ENCODE results near the gene RNU1-2. TPM values are rescaled to one million over a fixed set of nuclear protein-coding genes. Genes with fewer than 3 reads are reported as not detected.
"Not testable (repeated sequence)": the region's sequence is repeated elsewhere in the genome, so short reads cannot be mapped to it uniquely, and the experiment has no call there.

Gene RNU1-2
- total RNA-seq, 2 experiments from 2014 or later: 874 to 961 TPM

DNA sequence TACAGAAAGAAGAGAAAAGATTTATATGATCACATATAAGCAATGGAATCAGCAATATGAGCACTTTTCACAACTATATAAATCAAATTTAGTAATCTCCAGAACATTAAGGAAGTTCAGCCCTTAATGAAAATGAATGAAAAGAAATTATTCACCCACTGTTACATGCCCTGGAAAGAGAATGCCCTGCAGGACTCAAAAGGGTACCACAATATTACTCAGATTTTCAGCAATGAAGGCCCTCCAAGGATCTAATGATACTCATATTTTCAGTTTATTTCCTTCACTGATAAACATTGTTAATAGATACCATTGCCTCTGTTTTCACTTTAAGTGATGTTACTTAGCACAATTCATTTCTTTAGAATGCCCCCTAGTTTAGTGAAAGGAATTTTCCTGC lies 2.5 kb downstream of the RNU1-2 start:
- H3K4me3 Mint-ChIP-seq, H3K9me3 Mint-ChIP-seq, H3K27me3 Mint-ChIP-seq, H3K36me3 Mint-ChIP-seq, DNase-seq, H3K27ac Mint-ChIP-seq: not testable (repeated sequence)
- H3K4me1 Mint-ChIP-seq: peaks cover 45% of the 10 kb centered on the region

DNA sequence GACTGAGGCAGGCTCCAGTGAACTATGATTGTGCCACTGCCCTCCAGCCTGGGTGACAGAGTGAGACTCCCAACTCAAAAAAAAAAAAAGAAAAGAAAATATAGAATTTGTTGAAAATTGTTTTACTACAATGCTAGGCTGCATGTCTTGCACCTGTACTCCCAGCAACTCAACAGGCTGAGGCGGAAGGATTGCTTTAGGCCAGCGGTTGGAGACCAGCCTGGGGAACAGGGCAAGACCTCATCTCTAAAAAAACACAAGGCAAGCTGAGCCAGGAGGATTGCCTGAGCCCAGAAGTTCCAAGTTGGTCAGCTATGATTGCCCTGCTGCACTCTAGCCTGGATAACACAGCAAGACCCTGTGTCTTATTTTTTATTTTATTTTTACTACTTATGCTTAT lies 3.2 kb downstream of the RNU1-2 start:
- H3K9me3 Mint-ChIP-seq, H3K4me3 Mint-ChIP-seq, H3K27me3 Mint-ChIP-seq, DNase-seq, H3K27ac Mint-ChIP-seq, H3K36me3 Mint-ChIP-seq: not testable (repeated sequence)
- peaks cover 45% of the 10 kb centered on the region for H3K4me1 Mint-ChIP-seq

DNA sequence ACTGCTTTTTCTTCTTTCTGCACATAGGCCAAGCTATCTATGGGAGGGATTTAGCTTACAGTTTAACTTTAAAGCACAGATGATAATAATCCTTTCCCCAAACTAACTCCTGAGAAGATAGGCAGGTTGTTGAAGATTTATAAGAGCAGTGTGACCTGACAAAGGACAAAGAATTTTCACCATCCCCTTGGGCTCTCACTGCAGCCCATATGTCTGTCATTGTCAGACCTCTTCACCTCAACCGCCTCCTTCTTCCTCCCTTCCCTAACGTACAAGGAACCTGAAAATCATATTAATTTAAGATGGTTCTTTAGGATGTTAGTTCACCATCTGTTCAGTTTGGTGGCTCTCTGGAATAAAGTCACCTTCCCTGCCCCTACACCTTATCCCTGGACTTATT lies 5.0 kb downstream of the RNU1-2 start:
- peaks cover 2% of the 10 kb centered on the region for H3K36me3 Mint-ChIP-seq
- peaks cover 35% of the 10 kb centered on the region for H3K4me1 Mint-ChIP-seq
- H3K4me3 Mint-ChIP-seq: no peak overlapping the region
- no peak for DNase-seq
- H3K27me3 Mint-ChIP-seq: peaks cover 5% of the 10 kb centered on the region
- peaks cover 1% of the 10 kb centered on the region for H3K9me3 Mint-ChIP-seq
- H3K27ac Mint-ChIP-seq: peak overlapping the region; percentile 40

DNA sequence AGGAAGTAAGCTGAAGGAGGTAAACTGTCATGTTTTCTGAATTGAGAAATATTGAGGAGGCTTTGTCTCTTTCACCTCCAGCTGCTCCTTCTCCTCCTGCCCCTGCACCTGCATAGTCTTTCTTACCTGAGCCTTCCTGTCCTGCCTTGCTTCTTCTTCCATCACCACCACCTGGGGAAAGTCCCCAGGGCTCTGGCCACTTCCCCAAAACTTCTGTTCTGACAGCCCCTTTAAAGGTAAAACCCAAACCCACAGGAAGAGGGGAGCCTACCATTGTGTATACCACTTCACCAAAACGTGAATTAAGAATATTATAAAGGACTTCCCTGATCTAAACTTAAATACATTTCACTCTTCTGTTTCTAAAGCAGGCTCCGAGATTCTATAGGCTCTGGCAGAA lies 5.6 kb downstream of the RNU1-2 start:
- H3K36me3 Mint-ChIP-seq, H3K27ac Mint-ChIP-seq, DNase-seq, H3K9me3 Mint-ChIP-seq, H3K27me3 Mint-ChIP-seq, H3K4me3 Mint-ChIP-seq: not testable (repeated sequence)
- peaks cover 33% of the 10 kb centered on the region for H3K4me1 Mint-ChIP-seq

DNA sequence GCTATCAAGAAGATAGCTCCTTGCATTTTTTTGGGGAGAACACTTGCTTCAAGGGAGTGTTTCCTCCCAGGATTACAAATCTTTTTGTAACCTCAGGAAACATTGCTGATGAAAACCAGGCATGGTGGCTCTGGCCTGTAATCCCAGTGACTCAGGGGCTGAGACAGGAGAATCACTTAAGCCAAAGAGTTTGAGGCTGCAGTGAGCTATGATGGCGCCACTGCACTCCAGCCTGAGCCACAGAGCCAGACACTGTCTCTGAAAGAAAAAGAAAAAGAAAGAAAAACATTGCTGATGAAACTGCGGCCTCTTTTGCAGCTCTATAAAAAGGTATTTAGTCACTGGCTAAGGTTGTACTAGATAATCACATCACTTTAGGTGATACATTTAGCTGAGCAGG lies 7.3 kb downstream of the RNU1-2 start:
- peaks cover 2% of the 10 kb centered on the region for H3K9me3 Mint-ChIP-seq
- H3K36me3 Mint-ChIP-seq: no peaks in the 10 kb centered on the region
- H3K27ac Mint-ChIP-seq: no peak overlapping the region
- H3K4me3 Mint-ChIP-seq: no peak overlapping the region
- H3K4me1 Mint-ChIP-seq: peaks cover 22% of the 10 kb centered on the region
- DNase-seq: no peak
- H3K27me3 Mint-ChIP-seq: no peaks in the 10 kb centered on the region

DNA sequence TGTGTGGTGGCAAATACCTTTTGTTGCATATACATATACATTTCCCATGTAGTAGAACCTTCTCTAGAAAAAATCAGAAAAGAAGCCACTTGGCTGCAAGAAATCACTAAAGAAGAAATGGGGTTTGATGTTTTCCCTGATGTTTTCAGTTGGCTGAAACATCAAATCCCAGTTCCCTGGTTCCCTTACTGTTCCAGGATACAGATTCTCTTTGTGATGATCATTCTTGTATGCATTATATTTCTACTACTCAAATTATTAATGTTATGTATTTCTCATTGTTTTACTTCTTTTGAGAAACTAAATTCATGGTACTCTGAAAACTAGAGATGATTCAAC lies 7.6 kb downstream of the RNU1-2 start:
- H3K27me3 Mint-ChIP-seq: no peaks in the 10 kb centered on the region
- H3K4me1 Mint-ChIP-seq: peaks cover 21% of the 10 kb centered on the region
- no peak overlapping the region for H3K4me3 Mint-ChIP-seq
- no peaks in the 10 kb centered on the region for H3K36me3 Mint-ChIP-seq
- H3K27ac Mint-ChIP-seq: no peak overlapping the region
- no peak for DNase-seq
- peaks cover 2% of the 10 kb centered on the region for H3K9me3 Mint-ChIP-seq

DNA sequence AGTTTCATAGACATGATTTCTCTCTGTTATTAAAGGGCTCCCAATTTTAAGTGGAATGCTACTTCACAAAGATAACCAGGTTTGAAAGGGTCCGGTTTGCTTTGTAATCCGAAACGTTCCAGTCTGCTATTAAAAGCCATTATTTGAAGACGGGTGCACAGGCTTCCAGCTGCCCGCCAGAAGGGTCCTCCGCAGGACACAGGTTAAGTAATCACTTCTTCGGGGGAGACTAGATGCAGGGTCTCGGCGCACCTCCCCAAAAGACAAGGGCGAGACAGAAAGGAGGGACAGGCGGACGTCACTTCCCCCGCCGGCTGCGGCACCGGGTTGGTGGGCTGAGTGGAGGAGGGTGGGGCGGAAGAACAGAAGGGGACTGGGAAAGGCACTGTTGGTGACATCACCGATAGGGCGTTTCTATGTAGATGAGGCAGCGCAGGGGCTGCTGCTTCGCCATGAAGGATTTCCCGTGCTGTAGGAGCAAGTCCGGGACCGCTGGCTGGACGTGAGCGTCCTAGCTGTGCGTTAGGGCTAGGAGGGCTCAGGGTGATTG lies 8.9 kb downstream of the RNU1-2 start:
- Mint-ChIP-seq H3K36me3 (no peaks in the 10 kb centered on the region), H3K4me1 (peaks cover 21% of the 10 kb centered on the region), H3K4me3 (no peak overlapping the region), H3K27me3 (no peaks in the 10 kb centered on the region), H3K27ac (no peak overlapping the region), H3K9me3 (peaks cover 2% of the 10 kb centered on the region)
- peak; percentile 99 for DNase-seq

DNA sequence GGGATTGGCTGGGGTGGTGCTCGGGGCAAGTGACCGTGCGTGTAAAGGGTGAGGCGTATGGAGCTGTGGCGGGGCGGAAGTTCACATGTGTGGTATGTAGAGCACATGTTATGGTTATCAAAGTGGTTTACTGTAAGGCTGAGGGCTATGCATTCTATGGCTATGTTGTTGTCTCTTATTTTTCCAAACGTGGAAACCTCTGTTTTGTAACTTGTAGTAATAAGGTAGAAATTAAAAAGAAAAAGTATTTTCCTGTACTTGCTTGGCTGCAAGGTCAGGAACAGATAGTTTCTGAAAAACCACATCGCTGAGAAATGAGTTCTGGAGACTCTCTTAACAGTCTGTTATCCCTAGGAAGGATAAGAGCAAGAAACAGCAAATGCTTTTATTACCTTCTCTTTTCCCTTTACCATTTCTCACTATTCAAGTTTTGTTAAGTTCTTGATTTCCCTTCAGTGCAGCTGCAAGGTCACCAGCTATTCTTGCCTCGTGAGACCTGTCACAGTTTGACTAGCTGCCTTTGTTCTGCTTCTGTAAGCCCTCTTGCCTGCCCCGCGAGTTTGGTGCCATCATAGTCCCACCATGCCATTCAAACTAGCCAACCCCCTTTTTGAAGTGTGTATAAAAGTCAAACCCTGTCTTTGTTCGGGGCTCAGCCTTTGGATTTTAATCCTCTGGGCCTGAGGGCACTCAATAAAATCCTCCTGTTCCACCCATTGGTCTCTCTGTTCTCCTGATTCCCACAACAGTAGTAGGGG lies 9.5 kb downstream of the RNU1-2 start:
- DNase-seq: peak; percentile 65
- H3K27ac Mint-ChIP-seq: no peak overlapping the region
- H3K4me3 Mint-ChIP-seq: no peak overlapping the region
- peaks cover 23% of the 10 kb centered on the region for H3K4me1 Mint-ChIP-seq
- H3K9me3 Mint-ChIP-seq: peaks cover 2% of the 10 kb centered on the region
- H3K27me3 Mint-ChIP-seq: no peaks in the 10 kb centered on the region
- no peaks in the 10 kb centered on the region for H3K36me3 Mint-ChIP-seq

DNA sequence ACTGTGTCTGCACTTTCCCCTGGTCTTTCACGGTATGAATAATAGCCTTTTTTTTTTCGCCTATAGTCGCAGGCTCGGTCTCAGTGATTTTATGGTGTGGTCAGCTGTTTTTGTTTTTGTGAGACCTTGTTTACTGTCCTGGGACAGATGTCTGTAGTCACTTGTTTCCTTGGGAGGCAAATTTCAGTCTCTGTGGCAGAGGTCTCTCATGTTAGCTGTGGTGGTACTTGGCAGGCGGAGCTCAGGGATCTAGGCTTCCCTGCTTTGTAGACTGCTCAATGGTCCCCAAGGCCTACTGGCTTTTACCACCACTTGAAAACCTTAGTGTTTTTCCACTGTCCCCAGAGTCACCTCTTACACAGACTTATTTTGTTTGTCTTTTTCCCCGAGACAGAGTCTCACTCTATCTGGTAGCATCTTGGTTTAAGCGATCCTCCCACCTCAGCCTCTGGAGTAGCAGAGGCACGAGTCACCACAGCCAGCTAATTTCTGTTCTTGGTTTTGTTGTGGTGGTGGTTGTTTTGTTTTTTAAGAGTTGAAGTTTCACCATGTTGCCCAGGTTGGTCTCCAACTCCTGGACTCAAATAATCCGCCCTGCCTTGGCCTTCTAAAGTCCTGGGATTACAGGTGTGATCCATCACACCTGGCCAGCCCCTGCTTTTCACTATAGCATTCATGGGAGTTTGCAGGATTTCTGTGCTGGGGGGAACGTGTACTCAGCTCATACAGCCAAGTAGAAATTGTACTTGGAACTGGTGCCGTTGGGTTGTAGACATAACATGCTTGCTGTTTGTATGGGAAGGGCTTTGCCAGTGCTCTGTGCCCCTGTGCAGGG lies 10.3 kb downstream of the RNU1-2 start:
- peaks cover 17% of the 10 kb centered on the region for H3K4me1 Mint-ChIP-seq
- H3K36me3 Mint-ChIP-seq: no peaks in the 10 kb centered on the region
- H3K27me3 Mint-ChIP-seq: no peaks in the 10 kb centered on the region
- no peak overlapping the region for H3K27ac Mint-ChIP-seq
- DNase-seq: no peak
- H3K4me3 Mint-ChIP-seq: no peak overlapping the region
- H3K9me3 Mint-ChIP-seq: peaks cover 2% of the 10 kb centered on the region

DNA sequence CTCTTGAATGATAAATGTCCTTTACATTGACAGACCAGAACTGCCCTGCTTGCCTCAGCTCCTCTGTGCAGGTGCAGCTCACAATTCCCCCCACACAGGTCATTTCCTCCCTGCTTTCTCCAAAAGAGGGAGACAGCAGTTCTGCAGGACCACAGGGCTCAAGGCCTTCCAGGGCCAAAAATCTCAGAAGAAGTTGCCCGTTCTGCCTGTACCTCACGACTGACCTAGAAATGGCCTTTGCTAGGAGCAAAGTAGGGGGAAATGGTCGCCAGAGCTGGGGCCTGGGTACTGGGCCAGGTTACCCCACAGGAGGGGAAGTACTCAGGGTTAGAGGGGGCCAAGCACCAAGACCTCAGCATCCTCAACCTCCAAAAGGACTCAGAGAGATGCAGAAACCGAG lies 11.1 kb downstream of the RNU1-2 start:
- Mint-ChIP-seq H3K9me3 (peaks cover 2% of the 10 kb centered on the region), H3K27me3 (no peaks in the 10 kb centered on the region), H3K4me1 (peaks cover 9% of the 10 kb centered on the region), H3K36me3 (no peaks in the 10 kb centered on the region), H3K4me3 (no peak overlapping the region), H3K27ac (no peak overlapping the region)
- no peak for DNase-seq

DNA sequence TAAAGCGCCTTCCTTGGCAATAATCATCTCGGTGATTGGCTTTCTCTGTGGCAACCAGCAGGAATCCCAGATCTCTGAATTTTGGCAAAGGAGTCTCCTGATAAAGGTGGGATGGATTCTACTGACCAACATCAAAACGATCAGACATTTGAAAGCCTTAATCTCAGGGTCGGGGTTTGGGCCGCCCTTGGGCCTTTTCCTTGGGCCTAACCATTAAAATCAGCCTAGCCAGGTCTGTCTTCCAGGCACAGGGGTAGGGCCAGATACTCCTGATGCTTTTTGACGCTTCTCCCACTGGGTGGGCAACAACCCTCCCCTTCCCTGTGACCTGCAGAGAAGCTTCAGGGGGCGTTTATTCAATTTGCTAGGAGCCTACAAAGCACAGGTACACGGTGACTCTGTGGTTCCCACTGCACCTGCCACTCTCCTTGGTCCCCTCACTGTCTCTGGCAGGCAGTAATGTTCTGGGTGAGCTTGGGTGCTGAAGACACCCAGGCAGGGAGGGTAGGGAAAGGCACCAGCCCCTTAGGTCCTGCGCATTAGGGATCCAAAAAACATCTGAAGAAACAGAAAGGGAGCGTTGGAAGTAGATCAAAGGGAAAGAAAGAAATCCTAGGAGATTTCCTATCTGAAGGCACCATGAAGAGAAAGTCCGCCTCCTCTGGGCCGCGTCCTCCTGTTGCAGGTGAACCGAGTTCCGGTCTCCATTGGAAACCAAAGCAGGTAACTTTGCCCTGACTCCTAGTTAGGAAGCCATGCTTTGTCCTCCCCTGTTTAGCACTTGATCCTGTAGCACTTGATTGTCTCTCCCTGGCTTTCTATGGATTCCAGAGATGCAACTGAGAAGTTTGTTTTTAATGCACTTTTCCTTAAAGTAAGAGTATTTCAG lies 12.3 kb downstream of the RNU1-2 start:
- peaks cover 2% of the 10 kb centered on the region for H3K9me3 Mint-ChIP-seq
- H3K4me1 Mint-ChIP-seq: peaks cover 10% of the 10 kb centered on the region
- DNase-seq: no peak
- no peaks in the 10 kb centered on the region for H3K36me3 Mint-ChIP-seq
- H3K4me3 Mint-ChIP-seq: no peak overlapping the region
- H3K27ac Mint-ChIP-seq: no peak overlapping the region
- H3K27me3 Mint-ChIP-seq: no peaks in the 10 kb centered on the region

DNA sequence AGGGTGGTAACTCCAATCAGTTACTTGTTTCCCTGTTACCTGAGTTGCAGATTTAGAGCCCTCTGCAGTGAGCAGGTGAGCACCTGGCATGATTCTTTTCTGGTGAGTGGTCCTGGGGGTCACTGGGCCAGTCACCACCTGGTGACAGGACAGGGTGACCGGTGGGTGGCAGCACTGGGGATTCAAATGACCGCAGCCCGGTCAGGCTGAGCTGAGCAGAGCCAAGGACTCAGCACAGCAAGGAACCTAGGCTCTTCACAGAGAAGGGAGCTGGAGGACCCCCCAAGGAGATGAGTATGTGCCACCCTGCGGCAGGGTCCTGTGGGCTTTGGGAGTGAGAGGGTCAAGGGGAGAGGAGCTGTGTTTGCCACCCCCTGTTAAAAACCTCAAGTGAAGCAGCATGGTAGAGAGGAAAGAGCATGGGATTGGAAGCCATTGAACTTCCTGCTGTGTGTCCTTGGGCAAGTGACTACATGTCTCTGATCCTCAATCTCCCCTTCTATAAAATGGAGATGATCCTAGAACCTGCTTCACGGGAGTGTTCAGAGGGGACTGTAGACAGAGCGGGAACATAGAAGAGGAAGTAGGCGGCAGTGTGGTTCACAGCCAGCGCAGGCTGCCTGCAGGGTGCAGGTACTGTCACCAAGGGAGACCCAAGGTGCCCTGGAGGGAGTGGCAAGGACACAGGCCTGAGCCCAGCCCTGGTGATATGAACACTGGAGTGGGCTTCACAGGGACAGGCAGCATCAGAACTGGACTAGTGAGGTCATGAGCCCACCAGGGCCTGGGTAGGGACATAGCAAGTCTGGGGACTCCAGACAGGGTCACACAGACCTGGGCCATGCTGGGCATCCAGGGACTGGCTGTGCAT lies 16.3 kb downstream of the RNU1-2 start:
- H3K27me3 Mint-ChIP-seq, H3K36me3 Mint-ChIP-seq, H3K4me3 Mint-ChIP-seq, H3K27ac Mint-ChIP-seq, H3K9me3 Mint-ChIP-seq, DNase-seq: not testable (repeated sequence)
- H3K4me1 Mint-ChIP-seq: peaks cover 30% of the 10 kb centered on the region

DNA sequence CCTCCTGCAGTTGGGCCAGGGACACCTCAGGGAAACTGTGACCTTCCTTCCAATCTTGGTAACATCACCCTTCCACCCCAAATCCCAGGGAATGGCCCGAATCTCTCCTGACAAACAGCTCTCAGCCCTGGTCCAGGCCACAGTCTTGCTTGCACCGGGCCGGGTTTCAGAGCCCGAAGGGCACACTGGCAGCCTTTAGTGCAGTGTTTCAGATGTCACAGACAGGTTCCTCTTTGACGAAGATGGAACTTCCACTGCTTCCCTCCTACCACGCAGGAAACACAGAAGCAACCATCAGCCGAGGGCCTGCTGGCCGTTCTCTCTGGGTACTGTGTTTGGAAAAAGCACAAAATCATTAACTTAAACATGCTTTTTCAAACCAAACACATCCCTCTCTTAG lies 17.0 kb downstream of the RNU1-2 start:
- peak overlapping the region; percentile 79 for H3K4me3 Mint-ChIP-seq
- H3K27ac Mint-ChIP-seq, H3K9me3 Mint-ChIP-seq, H3K27me3 Mint-ChIP-seq, H3K36me3 Mint-ChIP-seq, DNase-seq: not testable (repeated sequence)
- H3K4me1 Mint-ChIP-seq: peaks cover 30% of the 10 kb centered on the region

DNA sequence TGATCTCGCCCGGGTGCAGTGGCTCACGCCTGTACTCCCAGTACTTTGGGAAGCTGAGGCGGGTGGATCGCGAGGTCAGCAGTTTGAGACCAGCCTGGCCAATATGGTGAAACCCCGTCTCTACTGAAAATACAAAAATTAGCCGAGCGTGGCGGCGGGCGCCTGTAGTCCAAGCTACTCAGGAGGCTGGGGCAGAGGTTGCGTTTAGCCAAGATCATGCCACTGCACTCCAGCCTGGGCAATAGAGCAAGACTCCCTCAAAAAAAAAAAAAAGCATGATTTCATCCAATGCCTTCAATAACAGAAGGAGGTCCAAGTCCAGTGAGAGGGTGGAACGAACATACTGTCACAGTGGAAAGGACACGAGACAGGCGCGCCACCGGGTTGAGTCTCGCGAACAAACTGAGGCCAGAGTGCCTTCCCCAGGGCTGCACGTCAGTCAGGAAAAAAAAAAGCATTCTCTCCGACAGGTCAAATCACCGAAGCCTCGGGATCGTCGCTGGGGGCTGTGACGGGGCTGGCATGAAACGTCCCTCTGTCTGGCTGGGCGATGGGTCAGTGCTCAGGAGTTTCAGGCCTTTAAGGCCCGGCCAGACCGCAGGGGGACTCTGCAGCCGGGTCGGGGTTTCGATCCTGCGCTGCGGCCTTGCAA lies 17.5 kb downstream of the RNU1-2 start:
- Mint-ChIP-seq H3K4me1 (peaks cover 30% of the 10 kb centered on the region), H3K4me3 (peak overlapping the region; percentile 79), H3K27ac (peak overlapping the region; percentile 72), H3K27me3 (no peaks in the 10 kb centered on the region), H3K36me3 (no peaks in the 10 kb centered on the region), H3K9me3 (no peaks in the 10 kb centered on the region)
- no peak for DNase-seq
